Stimulated activated CD4-positive, alpha-beta T cell treated with anti-CD3 and anti-CD28 coated beads, Interleukin-2, amount 100 ng/mL, for 4 hours (primary cell): Measurements from ENCODE around the gene CCDC6.
"Not testable (repeated sequence)": the region's sequence is repeated elsewhere in the genome, so short reads cannot be mapped to it uniquely, and the experiment has no call there.

Experiments used
- DNase-seq: peaks from one replicate; pipeline ENCODE4 v3.0.0-alpha.2; 2020; ENCODE audit warnings: low read depth

The CCDC6 gene

GRCh38 chr10:59905731-59906416 is 482 bp downstream of the CCDC6 start:
- DNase-seq, result no peak

DNA sequence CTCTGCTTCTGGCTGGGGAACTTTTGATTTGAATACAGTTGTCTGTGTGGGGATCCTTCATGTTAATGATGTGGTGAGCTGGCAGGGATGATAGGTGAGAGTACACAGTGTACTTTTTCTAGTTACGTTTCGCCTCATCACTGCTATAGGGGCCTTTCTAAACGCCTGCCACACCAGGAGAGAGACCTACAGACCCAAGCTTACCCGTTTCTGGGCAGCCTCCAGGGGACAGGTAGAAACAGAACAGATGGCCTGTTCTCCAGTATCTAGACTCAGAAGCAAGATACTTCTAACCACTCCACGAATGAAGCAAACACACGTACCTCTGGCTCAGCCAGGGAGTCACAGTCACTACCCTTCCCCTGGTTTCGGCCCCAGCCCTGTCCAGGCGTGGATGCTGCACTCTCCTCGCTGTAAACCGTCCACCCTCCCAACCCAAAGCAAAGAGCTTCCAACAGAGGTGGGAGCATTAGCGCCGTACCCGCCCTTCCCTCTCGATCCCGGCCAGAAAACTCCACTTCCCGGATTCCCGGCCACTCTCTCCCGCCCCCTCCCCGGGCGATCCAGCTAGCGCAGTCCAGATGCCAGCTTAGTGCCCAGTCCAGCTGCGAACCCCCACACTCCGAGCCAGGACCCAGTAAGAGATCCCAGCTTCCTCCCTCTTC is 1.2 kb downstream of the CCDC6 start:
- DNase-seq, result peak; percentile 7

GRCh38 chr10:59904426-59905065 is 1.8 kb downstream of the CCDC6 start:
- DNase-seq, result no peak

- DNase-seq, result no peak
These were observed 2.5 kb downstream of the CCDC6 start for GRCh38 chr10:59903871-59904270.

DNA sequence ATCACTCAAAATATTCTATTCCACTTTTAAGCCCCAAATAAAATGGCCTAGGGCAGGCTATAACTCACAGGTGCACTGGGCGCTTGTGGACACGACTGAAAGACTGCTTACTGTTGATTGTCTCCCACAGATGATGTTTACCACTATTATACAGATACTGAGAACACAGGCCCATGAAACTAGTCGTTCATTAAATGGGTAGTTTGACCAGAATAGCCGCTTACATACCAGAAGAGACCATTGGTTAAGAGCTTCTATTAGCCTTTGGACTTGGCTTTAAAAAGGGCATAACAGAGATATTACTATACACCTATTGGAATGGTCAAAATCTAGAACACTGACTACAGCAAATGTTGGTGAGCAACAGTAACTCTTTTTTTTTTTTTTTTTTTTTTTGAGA is 4.3 kb downstream of the CCDC6 start:
- DNase-seq, result no peak

DNA sequence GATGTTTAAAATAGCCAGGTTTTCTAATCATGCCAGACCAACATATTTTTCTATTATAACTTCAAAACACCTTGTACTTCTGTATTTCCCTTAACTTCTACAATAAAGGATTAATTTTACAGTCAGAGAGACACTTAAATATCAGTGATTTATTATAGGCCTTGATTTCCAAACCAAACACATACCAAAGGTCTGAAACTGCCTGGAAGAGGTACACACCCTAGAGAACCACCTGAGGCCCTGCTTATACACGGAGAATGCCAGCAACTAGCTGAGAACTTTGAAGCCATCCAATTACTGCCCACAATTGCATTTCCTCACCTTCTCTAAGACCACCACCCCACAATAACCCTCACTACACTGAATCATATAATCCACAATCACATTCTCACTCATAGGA is 4.9 kb downstream of the CCDC6 start:
- DNase-seq, result no peak

- DNase-seq, result no peak
These were observed 6.2 kb downstream of the CCDC6 start for GRCh38 chr10:59900048-59900727.

DNA sequence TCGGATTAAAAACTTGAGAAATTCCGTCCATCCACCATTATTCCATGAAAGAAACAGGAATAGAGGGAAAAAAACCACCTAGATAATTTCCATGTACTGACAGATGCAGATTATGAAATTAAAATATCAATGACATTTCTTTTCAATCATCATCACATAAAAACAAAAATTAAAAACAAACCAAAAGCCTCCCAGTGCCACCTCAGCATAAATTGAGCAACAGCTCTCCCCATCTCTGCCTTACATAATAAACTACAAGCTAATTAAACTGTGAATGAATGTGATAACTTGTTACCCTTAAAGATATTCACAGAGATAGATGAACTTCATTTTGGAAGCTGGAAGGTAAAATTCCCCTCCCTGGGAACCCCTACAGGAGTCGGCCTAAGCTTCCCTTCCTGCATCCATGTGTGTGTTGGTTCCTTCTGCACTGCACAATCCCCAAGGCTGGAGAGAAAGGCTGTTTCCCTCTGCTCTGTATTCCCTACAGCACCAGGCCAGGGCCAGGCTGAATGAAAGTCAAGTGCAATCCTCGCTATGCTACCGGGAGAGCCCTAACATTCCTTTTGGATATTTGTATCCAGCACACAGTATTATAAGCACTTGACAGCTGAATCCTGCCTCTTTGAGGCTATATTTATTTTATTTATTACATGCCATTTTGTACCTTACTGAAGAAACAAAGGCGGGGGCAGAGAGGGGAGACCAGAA is 8.1 kb downstream of the CCDC6 start:
- no peak for DNase-seq

DNA sequence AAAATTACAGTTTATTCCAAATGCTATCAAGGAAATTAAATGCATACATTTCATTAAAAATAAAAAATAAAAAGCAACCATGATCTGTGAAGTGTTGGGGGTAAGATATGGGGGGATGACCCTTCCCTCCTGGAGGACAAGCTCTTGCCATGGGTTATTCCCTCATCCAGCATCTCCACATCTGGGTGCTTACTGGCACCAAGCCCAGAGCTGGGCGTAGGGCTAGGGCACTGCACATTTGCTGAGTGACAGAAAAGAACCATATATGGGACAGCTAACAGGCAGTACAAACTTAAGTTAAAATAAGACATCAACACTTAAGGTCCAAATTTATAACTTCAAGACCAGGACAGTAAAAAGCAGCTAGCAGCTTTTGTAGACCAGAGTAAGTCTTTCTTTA is 10.2 kb downstream of the CCDC6 start:
- no peak for DNase-seq

DNA sequence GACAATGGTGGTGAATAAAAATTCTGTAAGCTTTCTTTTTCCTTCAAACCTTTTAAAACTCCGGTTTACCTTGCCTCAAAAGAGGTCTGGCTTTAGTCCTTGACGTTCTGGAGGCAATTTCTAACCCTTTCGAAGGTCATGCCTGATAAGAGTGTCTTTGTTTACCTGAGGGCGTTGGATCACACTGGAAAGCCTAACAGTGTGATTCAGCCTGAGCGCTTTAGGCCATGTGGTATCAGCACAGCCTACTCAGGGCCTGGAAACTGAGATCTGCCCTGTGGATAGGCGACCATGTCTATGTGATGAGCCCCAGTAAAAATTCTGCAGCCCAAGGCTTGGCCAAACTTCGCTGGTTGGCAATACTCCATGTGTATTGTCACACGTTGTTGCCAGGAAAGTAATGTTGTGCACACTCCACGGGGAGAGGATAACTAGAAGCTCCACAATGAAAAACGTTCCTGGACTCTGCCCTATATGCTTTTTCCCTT is 10.7 kb downstream of the CCDC6 start:
- no peak for DNase-seq

DNA sequence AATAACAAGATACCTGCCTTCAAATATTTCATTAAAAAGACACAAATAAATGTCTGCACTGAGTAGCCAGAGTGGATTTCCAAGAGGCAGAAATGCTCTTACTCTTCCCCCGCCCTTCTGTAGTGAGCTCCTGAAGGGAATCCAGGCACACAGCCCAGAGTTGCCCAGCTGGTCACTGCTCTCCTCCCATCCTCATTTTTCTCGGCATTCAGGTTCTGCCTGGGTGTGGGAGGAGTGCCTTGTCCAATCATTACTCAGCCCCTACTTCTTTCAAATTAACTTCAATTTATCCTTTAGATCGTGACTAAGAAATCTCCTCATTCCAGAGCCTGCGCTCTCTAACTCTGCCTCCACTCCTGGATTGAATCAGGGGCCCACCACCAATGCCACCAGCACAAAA is 12.2 kb downstream of the CCDC6 start:
- DNase-seq, result no peak

DNA sequence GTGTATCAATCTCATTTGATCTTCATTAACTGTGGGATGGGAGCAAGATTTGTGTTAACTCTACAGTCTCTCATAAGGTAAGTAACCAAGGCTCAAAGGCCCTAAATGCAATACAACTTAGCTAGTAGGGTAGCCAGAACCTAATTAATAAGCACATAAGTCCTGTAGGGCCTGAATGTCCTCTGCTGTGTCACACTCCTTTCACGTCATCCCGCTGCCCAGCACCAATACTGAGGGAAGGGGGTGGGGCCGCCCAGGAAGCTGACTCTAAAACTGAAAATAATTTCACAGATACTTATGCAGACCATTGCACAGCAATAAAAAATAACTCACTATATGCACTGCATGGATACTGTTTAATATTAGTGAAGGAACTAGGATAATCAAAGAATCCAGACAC is 13.7 kb downstream of the CCDC6 start:
- DNase-seq, result no peak

- no peak for DNase-seq
These were observed 14.4 kb downstream of the CCDC6 start for GRCh38 chr10:59891936-59892335.

GRCh38 chr10:59891349-59891748 is 15.0 kb downstream of the CCDC6 start:
- no peak for DNase-seq

- DNase-seq, result no peak
These were observed 17.4 kb downstream of the CCDC6 start for GRCh38 chr10:59888781-59889435.

- DNase-seq, result no peak
These were observed 18.2 kb downstream of the CCDC6 start for GRCh38 chr10:59887972-59888640.

GRCh38 chr10:59887006-59887405 is 19.4 kb downstream of the CCDC6 start:
- DNase-seq, result no peak

GRCh38 chr10:59885430-59886134 is 20.8 kb downstream of the CCDC6 start:
- DNase-seq, result no peak

GRCh38 chr10:59884893-59885292 is 21.5 kb downstream of the CCDC6 start:
- DNase-seq, result not testable (repeated sequence)

DNA sequence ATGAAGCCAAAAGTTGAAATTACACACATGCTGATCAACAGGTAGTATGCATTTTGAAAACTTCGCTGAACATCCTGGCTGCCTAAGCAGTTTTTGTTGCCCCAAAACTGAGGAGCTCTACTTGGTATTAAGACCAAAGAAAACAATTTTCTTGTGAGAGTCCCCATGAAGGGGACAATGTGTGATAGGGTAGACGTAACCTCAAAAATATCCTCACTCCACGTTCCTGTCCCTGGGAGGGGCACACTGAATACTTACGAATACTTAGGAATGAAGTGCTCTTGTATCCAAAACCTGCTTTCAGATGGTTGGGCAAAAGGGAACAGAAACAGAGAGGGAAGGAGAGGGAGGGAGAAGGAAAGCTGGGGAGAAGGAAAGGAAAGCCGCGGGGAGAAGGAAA is 24.7 kb downstream of the CCDC6 start:
- DNase-seq, result no peak
